ENCODE results near the gene AKAP13.

GRCh38 chr15:85704066-85704465 lies 323.7 kb downstream of the AKAP13 start:
- TF ChIP-seq CTCF (IDR thresholded peaks at IDR 0.05): no peak
- TF ChIP-seq POLR2A (IDR thresholded peaks at IDR 0.05): no peak
